NCI-H1930 (cell line): ENCODE data around the gene MAN2A1.

Source experiments
- DNase-seq, 2 experiments: peaks; one replicate each; lab custom pipeline; 2025; lab: John Stamatoyannopoulos, UW

The MAN2A1 gene

GRCh38 chr5:109681763-109682162 lies 8.0 kb upstream of the MAN2A1 start:
- no peak for DNase-seq

- no peak for DNase-seq
Observed at GRCh38 chr5:109682383-109682782, 7.3 kb upstream of the MAN2A1 start.

GRCh38 chr5:109685916-109686315 lies 3.8 kb upstream of the MAN2A1 start:
- no peak for DNase-seq

GRCh38 chr5:109688630-109688969 lies 1.1 kb upstream of the MAN2A1 start:
- peak in 1 of 2 experiments; percentile 9 for DNase-seq

GRCh38 chr5:109688970-109689739 lies 572 bp upstream of the MAN2A1 start:
- peak; percentile 61 to 80 for DNase-seq

GRCh38 chr5:109690242-109690974 lies 681 bp downstream of the MAN2A1 start:
- DNase-seq, result peak in 1 of 2 experiments; percentile 1

- peak in 1 of 2 experiments; percentile 0 for DNase-seq
Observed at GRCh38 chr5:109690975-109691574, 1.3 kb downstream of the MAN2A1 start.

- no peak for DNase-seq
Observed at GRCh38 chr5:109691996-109692395, 2.3 kb downstream of the MAN2A1 start.

- DNase-seq, result no peak
Observed at GRCh38 chr5:109692852-109693251, 3.1 kb downstream of the MAN2A1 start.

GRCh38 chr5:109693535-109694400 lies 4.0 kb downstream of the MAN2A1 start:
- no peak for DNase-seq

- DNase-seq, result no peak
Observed at GRCh38 chr5:109694451-109694891, 4.7 kb downstream of the MAN2A1 start.

GRCh38 chr5:109695005-109695926 lies 5.5 kb downstream of the MAN2A1 start:
- no peak for DNase-seq

- no peak for DNase-seq
Observed at GRCh38 chr5:109697339-109697738, 7.6 kb downstream of the MAN2A1 start.

- DNase-seq, result no peak
Observed at GRCh38 chr5:109700516-109701153, 10.9 kb downstream of the MAN2A1 start.

GRCh38 chr5:109701252-109701651 lies 11.5 kb downstream of the MAN2A1 start:
- DNase-seq, result no peak

- DNase-seq, result no peak
Observed at GRCh38 chr5:109701792-109702191, 12.1 kb downstream of the MAN2A1 start.

- DNase-seq, result no peak
Observed at GRCh38 chr5:109703166-109703565, 13.4 kb downstream of the MAN2A1 start.

GRCh38 chr5:109703829-109704228 lies 14.1 kb downstream of the MAN2A1 start:
- DNase-seq, result no peak

GRCh38 chr5:109704282-109704952 lies 14.7 kb downstream of the MAN2A1 start:
- DNase-seq, result no peak

GRCh38 chr5:109705596-109705995 lies 15.9 kb downstream of the MAN2A1 start:
- DNase-seq, result no peak
